NT2/D1 (cell line): ENCODE results near the gene GIT1.

Experiments
- DNase-seq: peaks from one replicate; pipeline ENCODE4 v3.0.0-alpha.2; 2011; ENCODE audit warnings: low read depth, low spot score
- H3K27me3 ChIP-seq: 2 replicates; pipeline ENCODE4 v1.6.0; 2011; ENCODE audit warnings: mild to moderate bottlenecking; ENCODE audit not compliant: insufficient read length, insufficient read depth
- H3K36me3 ChIP-seq: 2 replicates; pipeline ENCODE4 v1.6.1; 2011; ENCODE audit warnings: mild to moderate bottlenecking, low read length, mixed read lengths; ENCODE audit not compliant: insufficient read depth, insufficient read length
- H3K4me1 ChIP-seq: 2 replicates; pipeline ENCODE4 v1.5.1; 2011; ENCODE audit not compliant: insufficient read depth, insufficient read length
- H3K4me3 ChIP-seq: 2 replicates; pipeline ENCODE4 v1.5.1; 2011; ENCODE audit warnings: low read depth; ENCODE audit not compliant: insufficient read length
- H3K9ac ChIP-seq: 2 replicates; pipeline ENCODE4 v1.6.0; 2011; ENCODE audit warnings: low read depth; ENCODE audit not compliant: insufficient read length
- H3K9me3 ChIP-seq: 2 replicates; pipeline ENCODE4 v1.5.1; 2011; ENCODE audit warnings: mild to moderate bottlenecking, low read length; ENCODE audit not compliant: insufficient read depth
- SUZ12 ChIP-seq: IDR thresholded peaks from 2 replicates; pipeline ENCODE4 v1.6.1; 2011; ENCODE audit not compliant: insufficient read length, insufficient read depth; ENCODE audit errors: extremely low read depth
- YY1 ChIP-seq: IDR thresholded peaks from 2 replicates; pipeline ENCODE4 v1.6.1; 2011; ENCODE audit not compliant: insufficient read length, insufficient read depth
- ZNF274 ChIP-seq: IDR thresholded peaks from 2 replicates; pipeline ENCODE4 v1.6.1; 2011; ENCODE audit warnings: mild to moderate bottlenecking, low read depth, low read length

GIT1 gene

DNA sequence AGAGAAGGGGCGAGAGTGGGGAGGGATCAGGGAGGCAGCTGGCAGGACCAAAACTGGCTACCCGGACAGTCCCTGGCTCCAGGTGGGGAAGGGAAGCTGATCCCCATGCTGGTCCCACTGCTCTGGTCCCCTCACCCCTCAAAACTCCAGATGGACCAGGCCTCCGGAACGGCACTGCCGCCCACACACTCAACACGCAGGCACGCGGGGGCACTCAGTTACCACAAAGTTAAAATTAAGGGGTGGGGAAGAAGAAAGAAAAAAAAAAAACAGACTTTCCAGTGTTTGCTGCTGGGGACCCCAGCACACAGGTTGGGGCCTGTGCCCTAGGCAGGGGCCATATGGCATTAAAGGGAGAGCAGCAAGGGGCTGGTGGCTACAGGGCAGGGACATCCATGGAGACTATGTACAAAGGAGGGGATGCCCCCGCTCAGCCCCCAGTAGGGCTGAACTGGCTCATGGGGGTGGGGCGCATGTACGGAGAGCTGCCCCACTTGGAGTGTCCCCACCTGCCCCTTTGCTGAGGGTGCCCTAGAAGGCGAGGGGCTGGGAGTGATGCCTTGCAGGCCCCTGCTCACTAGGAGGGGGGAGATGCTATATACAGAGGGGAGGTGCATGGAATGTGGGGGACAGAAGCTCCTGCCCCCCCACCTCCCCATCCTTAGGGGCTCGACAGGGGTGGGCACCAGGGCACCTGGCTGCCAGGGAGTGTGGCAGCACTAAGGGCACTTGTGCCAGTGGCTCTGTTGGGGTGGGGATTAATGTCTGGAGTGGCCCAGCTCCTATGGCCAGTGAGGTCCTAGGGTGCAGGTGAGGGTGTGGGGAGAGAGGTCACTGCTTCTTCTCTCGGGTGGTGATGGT is 15.3 kb downstream of the GIT1 start:
- Histone ChIP-seq H3K9me3 (no peaks in the 10 kb centered on the region), H3K4me1 (peaks cover 4% of the 10 kb centered on the region), H3K9ac (no peak overlapping the region), H3K27me3 (no peaks in the 10 kb centered on the region), H3K36me3 (peaks cover 70% of the 10 kb centered on the region), H3K4me3 (no peak overlapping the region)
- no peak for DNase-seq
- TF ChIP-seq SUZ12: no peak
- TF ChIP-seq YY1: no peak
- no peak for TF ChIP-seq ZNF274

DNA sequence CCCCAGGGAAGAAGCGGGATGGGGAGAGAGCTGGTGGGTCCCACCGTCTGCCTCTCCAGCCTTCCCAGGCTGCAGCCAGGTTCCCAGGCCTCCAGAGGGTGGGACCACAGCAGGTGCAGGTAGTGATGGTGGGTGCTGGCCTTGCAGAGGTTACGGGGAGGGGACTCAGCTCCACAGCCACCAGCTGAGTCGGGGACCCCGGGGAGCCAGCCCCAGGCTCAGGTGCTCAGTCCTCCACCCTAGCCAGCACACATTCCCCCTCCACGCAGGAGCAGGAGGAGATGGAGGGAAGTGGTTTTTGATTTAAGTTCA is 15.9 kb downstream of the GIT1 start:
- no peak overlapping the region for H3K9ac ChIP-seq
- H3K9me3 ChIP-seq: no peaks in the 10 kb centered on the region
- H3K4me1 ChIP-seq: peaks cover 4% of the 10 kb centered on the region
- no peak for TF ChIP-seq ZNF274
- peaks cover 64% of the 10 kb centered on the region for H3K36me3 ChIP-seq
- no peak overlapping the region for H3K4me3 ChIP-seq
- no peak for DNase-seq
- H3K27me3 ChIP-seq: no peaks in the 10 kb centered on the region

DNA sequence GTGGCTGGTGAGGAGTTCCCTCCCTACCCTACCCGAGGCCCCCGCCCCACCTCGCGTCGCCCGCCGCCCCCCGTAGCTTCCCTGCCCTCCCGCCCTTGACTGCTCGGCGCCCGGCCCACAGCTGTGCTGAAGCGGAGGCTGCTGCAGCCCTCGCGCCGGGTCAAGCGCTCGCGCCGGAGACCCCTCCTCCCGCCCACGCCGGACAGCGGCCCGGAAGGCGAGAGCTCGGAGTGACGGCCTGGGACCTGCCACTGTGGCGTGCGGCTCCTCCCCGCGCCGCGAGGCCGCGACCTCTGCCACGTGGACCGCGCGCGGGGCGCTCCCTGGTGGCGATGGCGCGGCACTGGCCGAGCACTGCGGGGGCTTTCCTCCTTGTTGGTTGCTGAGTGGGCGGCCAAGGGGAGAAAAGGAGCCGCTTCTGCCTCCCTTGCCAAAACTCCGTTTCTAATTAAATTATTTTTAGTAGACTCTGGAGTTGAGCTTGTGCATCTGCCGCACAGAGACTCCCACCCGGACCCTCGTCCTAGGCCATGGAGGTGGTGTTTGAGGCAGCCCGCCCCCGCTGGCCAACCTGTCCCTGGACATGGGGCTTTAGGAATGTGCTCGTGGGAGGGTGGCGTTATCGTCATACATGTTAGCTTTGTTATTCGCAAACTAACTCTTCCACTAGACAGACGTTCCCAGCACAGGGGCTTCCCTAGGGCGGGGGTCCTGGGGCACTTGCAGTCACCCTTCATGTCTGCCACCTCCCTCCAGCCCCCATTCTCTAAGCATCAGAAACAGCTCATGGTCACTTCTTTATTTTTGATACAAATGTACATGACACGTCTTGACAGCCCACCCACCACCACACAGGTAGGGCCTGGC is 16.5 kb downstream of the GIT1 start:
- peaks cover 58% of the 10 kb centered on the region for H3K36me3 ChIP-seq
- peaks cover 2% of the 10 kb centered on the region for H3K4me1 ChIP-seq
- no peak overlapping the region for H3K9ac ChIP-seq
- H3K9me3 ChIP-seq: no peaks in the 10 kb centered on the region
- TF ChIP-seq YY1 (no peak), SUZ12 (no peak), ZNF274 (no peak)
- H3K4me3 ChIP-seq: no peak overlapping the region
- DNase-seq: no peak
- H3K27me3 ChIP-seq: no peaks in the 10 kb centered on the region

DNA sequence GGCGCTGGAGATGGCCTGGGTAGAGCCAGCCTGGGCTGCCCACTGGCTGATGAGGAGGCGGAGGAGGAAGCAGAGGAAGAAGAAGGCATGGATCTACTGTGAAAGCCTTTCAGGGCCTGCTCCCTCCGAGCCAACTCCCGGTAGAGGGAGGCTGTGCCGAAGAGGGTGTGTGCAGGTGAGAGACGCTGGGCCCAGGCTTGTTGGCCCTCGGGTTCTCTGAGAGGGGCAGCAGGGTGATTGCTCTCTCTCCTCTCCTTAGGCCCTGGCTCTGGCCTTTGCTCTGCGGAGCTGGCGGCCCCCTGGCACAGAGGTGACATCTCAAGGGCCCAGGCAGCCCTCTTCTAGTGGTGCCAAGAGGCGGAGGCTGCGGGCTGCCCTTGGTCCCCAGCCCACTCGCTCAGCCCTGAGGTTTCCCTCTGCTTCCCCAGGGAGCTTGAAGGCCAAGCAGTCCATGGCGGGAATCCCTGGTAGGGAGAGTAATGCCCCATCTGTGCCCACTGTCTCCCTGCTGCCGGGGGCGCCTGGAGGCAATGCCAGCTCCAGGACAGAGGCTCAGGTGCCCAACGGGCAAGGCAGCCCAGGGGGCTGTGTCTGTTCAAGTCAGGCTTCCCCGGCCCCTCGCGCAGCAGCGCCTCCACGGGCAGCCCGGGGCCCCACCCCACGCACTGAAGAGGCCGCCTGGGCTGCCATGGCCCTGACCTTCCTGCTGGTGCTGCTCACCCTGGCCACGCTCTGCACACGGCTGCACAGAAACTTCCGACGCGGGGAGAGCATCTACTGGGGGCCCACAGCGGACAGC is 17.4 kb downstream of the GIT1 start:
- Histone ChIP-seq H3K4me3 (no peak overlapping the region), H3K9ac (no peak overlapping the region), H3K4me1 (peaks cover 2% of the 10 kb centered on the region), H3K9me3 (no peaks in the 10 kb centered on the region), H3K36me3 (peaks cover 51% of the 10 kb centered on the region), H3K27me3 (no peaks in the 10 kb centered on the region)
- no peak for DNase-seq
- TF ChIP-seq YY1 (no peak), SUZ12 (no peak), ZNF274 (no peak)

DNA sequence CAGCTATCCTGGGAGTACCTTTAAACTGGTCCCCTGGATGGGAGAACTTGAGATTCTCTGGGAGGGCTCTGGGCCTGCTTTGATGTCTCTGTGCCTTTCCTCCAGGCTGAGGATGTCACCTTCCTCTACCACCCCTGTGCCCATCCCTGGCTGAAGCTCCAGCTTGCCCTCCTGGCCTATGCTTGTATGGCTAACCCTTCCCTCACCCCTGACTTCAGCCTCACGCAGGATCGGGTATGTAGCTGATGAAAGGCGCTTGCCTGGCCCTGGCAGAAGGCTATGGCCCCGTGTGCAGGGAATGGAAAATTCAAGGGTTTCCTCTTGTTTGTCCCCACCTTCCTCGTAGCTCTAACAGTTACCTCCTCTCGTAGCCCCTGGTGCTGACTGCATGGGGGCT is 18.0 kb downstream of the GIT1 start:
- Histone ChIP-seq H3K9me3 (no peaks in the 10 kb centered on the region), H3K4me3 (no peak overlapping the region), H3K27me3 (peaks cover 2% of the 10 kb centered on the region), H3K4me1 (peaks cover 2% of the 10 kb centered on the region), H3K9ac (no peak overlapping the region), H3K36me3 (peaks cover 45% of the 10 kb centered on the region)
- DNase-seq: no peak
- TF ChIP-seq YY1: no peak
- no peak for TF ChIP-seq ZNF274
- TF ChIP-seq SUZ12: no peak

DNA sequence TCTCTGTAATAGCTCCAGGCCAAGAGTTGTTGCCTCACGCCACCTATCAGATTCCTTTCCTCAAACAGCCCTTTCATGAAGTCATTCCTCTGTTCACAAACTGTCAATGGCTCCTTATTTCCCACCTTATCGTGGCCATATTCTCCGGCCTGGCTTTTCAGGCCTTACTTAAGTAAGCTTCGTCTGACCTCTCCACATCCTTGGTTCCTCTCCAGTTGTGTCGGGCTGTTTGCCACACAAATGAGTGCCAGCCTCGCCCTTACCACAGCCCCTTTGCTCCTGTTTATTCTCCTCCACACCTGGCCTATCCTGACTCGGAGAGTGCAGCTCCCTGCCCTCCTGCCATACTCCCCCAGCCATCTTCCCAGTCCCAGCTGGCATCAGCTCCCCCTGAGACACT is 18.9 kb downstream of the GIT1 start:
- no peaks in the 10 kb centered on the region for H3K4me1 ChIP-seq
- H3K9me3 ChIP-seq: no peaks in the 10 kb centered on the region
- no peak overlapping the region for H3K9ac ChIP-seq
- TF ChIP-seq SUZ12 (no peak), YY1 (no peak), ZNF274 (no peak)
- H3K4me3 ChIP-seq: no peak overlapping the region
- peaks cover 12% of the 10 kb centered on the region for H3K27me3 ChIP-seq
- DNase-seq: no peak
- H3K36me3 ChIP-seq: peaks cover 36% of the 10 kb centered on the region

DNA sequence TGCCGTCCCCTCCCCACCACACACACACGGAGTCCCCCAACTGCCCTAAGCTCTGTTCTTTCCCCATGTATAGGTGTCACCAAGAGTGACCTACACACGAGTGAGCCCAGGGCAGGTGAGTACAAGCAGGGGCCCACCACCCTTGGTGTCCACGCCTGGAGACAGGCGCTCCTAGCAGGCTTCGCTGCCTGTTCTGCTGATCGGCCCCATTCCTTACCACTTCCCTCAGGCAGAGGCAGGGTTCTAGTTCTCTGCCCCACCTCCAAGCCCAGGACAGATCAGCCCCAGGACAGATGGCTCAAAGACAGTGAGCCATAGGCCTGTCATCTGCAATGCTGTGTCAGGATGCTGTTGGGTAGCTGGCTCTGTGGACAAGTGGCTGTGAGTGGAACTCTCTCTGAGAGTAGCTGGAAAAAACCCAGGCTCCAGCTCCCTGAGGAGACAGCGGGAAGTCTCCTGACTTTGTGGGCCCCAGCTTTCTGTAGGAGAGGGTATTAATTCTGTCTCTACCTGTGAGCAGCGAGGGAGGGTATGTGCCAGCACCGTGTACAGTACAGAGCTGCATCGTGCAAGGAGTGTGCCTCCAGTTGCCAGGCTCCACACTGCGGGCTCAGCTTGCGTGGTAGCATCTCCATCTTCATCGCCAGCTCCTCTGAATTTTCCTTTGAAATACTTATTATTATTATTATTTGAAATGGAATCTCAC is 20.1 kb downstream of the GIT1 start:
- Histone ChIP-seq H3K27me3 (peaks cover 21% of the 10 kb centered on the region), H3K9ac (peak overlapping the region; percentile 89), H3K4me3 (peak overlapping the region; percentile 73), H3K9me3 (no peaks in the 10 kb centered on the region), H3K4me1 (no peaks in the 10 kb centered on the region), H3K36me3 (peaks cover 24% of the 10 kb centered on the region)
- DNase-seq: no peak
- TF ChIP-seq SUZ12 (no peak), YY1 (no peak), ZNF274 (no peak)
